ENCODE measurements around the gene DCPS.

GRCh38 chr11:126339863-126340434 is 36.1 kb downstream of the DCPS start:
- TF ChIP-seq EZH2 (IDR thresholded peaks at IDR 0.05; ENCODE audit: insufficient read depth, poor library complexity, severe bottlenecking) (no peak), EZH2phosphoT487 (IDR thresholded peaks at IDR 0.05; ENCODE audit: insufficient read depth, low read depth) (no peak)
